Measurements from ENCODE around the gene PCSK2. TPM values are rescaled to one million over a fixed set of nuclear protein-coding genes. Genes with fewer than 3 reads are reported as not detected.

PCSK2 gene
- total and polyA plus RNA-seq, 8 donors: 5.4 to 51.0 (median 9.3) TPM

DNA sequence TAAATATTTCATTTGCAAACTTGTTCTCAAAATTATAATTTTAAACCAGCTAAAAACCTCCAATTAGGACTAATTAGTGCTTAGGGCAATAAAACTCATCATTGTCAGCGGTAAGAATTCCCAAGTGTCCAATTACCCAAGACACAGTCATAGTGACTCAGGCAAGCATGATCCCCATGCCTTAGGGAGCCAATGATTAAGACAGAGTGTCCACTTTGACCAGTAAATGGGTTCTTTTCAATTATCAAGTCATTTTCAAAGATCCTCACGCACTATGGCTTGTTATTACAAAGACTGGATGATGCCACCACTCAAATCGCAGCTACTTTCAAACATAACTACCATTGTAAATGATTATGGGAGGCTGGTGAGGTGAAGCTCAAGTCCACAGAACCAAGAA, 190.4 kb downstream of the PCSK2 start:
- TF ChIP-seq, protein P1, sequence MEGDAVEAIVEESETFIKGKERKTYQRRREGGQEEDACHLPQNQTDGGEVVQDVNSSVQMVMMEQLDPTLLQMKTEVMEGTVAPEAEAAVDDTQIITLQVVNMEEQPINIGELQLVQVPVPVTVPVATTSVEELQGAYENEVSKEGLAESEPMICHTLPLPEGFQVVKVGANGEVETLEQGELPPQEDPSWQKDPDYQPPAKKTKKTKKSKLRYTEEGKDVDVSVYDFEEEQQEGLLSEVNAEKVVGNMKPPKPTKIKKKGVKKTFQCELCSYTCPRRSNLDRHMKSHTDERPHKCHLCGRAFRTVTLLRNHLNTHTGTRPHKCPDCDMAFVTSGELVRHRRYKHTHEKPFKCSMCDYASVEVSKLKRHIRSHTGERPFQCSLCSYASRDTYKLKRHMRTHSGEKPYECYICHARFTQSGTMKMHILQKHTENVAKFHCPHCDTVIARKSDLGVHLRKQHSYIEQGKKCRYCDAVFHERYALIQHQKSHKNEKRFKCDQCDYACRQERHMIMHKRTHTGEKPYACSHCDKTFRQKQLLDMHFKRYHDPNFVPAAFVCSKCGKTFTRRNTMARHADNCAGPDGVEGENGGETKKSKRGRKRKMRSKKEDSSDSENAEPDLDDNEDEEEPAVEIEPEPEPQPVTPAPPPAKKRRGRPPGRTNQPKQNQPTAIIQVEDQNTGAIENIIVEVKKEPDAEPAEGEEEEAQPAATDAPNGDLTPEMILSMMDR (IDR thresholded peaks at IDR 0.05): no peak
- H3K36me3 ChIP-seq: no peaks in the 10 kb centered on the region
- H3K4me1 ChIP-seq: no peaks in the 10 kb centered on the region
- H3K27ac ChIP-seq: no peak overlapping the region
- intact Hi-C loops (cut with DNase I): no loop called here
- ATAC-seq: no peak
- no peaks in the 10 kb centered on the region for H3K9me3 ChIP-seq
- no peak for FAIRE-seq
- no peak overlapping the region for H3K4me3 ChIP-seq
- no peaks in the 10 kb centered on the region for H3K27me3 ChIP-seq
- DNase-seq: no peak
- WGBS, 2 donors: 85 to 90% methylated on average over 3 of the region's 3 CpGs

DNA sequence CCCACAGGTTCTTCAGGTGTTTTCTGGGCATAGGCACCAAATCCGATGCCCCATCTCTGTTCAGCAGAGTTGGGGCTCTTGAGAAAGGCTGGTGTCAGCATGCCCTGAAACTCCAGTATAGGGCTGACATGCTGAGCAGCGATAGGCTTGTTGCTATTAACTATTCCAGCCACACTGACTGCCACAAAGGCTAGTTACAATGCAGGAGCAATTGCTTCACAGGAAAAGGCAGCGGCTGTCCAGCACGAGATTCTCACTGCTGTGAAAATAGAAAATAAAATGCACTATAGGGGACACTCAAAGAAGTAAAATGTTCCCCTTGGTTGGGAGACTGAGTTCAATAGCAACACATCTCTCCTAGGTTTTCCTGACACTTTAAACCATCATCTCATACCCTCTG, 191.9 kb downstream of the PCSK2 start:
- H3K36me3 ChIP-seq: no peaks in the 10 kb centered on the region
- H3K27me3 ChIP-seq: no peaks in the 10 kb centered on the region
- no peaks in the 10 kb centered on the region for H3K4me1 ChIP-seq
- H3K9me3 ChIP-seq: no peaks in the 10 kb centered on the region
- ATAC-seq (no peak), FAIRE-seq (no peak), DNase-seq (no peak)
- 35 to 45% methylated on average over 4 of the region's 4 CpGs for WGBS, 2 donors
- TF ChIP-seq, protein P1 (IDR thresholded peaks at IDR 0.05): no peak
- intact Hi-C loops (cut with DNase I): no loop called here
- no peak overlapping the region for H3K4me3 ChIP-seq
- H3K27ac ChIP-seq: no peak overlapping the region

DNA sequence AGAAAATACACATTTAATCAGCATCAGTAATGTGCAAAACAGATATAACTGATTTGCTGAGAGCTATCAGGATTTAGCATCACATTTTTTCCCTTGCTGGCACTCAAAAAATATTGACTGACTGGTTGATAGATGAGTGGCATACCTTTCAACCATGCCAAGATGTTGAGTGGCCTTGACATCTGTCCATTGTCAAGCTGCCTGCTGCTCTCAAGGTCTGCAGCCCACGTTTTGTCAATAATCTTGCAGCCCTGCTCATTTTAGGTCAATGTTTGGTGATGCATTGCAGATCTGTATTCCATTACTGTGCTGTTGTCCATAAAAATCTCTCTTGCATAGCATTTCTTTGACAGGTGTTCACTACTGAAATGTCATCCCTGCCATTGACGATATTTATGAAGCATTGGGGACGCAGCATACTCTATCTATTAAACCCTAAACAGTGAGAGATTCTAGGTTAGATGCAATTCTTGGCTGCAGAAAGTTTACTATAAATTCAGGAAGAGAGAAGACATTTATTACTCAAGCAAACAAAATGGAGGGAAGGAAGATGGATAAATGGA, 192.7 kb downstream of the PCSK2 start:
- TF ChIP-seq, protein P1 (IDR thresholded peaks at IDR 0.05): no peak
- 23 to 45% methylated on average over 3 of the region's 3 CpGs for WGBS, 2 donors
- ATAC-seq (no peak), DNase-seq (no peak), FAIRE-seq (no peak)
- intact Hi-C loops (cut with DNase I): no loop called here
- no peak overlapping the region for H3K4me3 ChIP-seq
- H3K27me3 ChIP-seq: no peaks in the 10 kb centered on the region
- H3K4me1 ChIP-seq: no peaks in the 10 kb centered on the region
- no peaks in the 10 kb centered on the region for H3K9me3 ChIP-seq
- H3K36me3 ChIP-seq: no peaks in the 10 kb centered on the region
- H3K27ac ChIP-seq: no peak overlapping the region

DNA sequence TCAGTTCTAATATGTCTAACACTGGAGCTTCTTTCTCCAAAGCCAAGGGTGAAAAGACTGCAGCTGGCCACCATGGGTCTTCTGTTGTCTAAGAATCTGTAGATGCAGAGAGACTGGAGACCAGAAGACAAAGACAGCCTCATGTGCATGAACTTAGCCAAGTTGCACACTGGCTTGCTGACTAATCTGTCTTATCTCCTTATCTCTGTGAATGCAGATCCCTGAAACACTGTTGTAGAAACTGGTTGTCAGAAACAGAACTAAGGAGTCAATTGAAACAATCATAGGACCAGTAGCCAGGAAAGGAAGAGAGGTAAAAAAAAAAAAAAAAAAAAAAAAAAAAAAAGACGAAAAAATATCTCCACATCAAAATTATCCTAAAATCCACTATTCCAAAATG, 194.7 kb downstream of the PCSK2 start:
- Histone ChIP-seq H3K36me3 (no peaks in the 10 kb centered on the region), H3K4me1 (no peaks in the 10 kb centered on the region), H3K9me3 (no peaks in the 10 kb centered on the region), H3K27ac (no peak overlapping the region), H3K27me3 (no peaks in the 10 kb centered on the region), H3K4me3 (no peak overlapping the region)
- ATAC-seq: no peak
- FAIRE-seq: no peak
- intact Hi-C loops (cut with DNase I): no loop called here
- TF ChIP-seq, protein P1 (IDR thresholded peaks at IDR 0.05): no peak
- DNase-seq: no peak
- WGBS, 2 donors: 47 to 57% methylated on average over 1 of the region's 1 CpG

DNA sequence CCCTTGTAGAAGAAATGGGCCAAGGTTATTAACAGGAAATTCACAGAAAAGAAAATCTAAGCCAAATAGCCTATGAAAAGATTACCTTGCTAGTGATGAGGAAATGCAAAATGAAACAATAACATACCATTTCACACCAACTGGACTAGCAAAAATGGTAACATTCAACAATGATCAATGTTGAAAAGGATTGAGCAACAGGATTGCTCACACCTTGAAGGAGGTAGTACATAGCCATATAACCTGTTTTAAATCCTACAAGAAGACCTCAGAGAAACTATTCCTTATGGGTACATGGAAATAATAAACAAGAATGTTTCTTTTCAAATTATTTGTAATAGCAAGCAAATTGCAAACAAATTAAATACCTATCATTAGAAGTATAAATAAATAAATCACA, 196.9 kb downstream of the PCSK2 start:
- no peak for FAIRE-seq
- ATAC-seq: no peak
- intact Hi-C loops (cut with DNase I): no loop called here
- H3K27me3 ChIP-seq: no peaks in the 10 kb centered on the region
- no peaks in the 10 kb centered on the region for H3K9me3 ChIP-seq
- no peak for DNase-seq
- H3K4me1 ChIP-seq: no peaks in the 10 kb centered on the region
- no peak overlapping the region for H3K4me3 ChIP-seq
- no peaks in the 10 kb centered on the region for H3K36me3 ChIP-seq
- H3K27ac ChIP-seq: no peak overlapping the region
- TF ChIP-seq, protein P1 (IDR thresholded peaks at IDR 0.05): no peak
